ENCODE measurements around the gene MCRIP1. TPM values are rescaled to one million over a fixed set of nuclear protein-coding genes. Genes with fewer than 3 reads are reported as not detected.

MCRIP1 gene
- total and polyA plus RNA-seq, 2 of the 13 experiments (the other 11 are each of a cell fraction or from before 2014, with no cell fraction given) = 79.7 to 84.9 TPM

DNA sequence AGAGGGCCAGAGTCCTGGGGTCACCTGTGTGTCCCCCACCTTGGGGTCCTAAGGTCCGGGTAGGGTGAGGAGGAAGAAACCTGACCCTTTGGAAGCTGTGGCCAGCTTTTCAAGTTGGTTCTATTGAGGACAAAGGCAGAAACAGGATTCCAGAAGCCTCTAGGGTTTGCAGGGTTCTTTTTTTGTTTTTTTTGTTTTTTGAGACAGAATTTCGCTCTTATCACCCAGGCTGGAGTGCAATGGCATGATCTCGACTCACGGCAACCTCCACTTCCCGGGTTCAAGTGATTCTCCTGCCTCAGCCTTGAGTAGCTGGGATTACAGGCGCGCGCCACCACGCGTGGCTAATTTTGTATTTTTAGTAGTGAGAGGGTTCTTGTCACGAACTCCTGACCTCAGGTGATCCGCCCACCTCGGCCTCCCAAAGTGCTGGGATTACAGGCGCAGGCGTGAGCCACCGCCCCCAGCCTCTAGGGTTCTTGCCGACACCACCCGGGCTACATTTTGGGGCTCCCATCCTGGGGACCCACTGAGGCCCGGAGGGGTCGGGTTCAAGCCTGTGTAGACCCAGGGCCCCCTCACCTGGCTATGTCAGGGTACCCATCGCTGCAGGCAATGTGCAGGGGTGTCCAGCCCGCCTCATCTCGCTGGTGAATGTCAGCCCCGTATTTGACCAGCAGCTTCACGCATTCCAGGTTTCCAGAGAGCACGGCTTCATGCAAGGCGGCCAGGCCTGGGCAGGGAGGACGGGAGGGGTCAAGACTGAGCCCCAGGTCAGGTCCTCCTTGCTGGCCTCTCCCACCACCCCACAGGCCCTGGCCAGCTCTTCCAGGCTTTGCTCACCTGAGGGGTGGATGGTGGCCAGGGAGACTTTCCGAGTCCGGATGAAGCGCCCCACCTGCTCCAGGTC is 1.1 kb upstream of the MCRIP1 start (continued):
- 0 out of 2 replicates have a peak, but pooled peaks have one; percentile 8 for TF ChIP-seq ZXDC (CRISPR knock-in tag; IDR thresholded peaks at IDR 0.05)
- TF ChIP-seq ZNF746 (CRISPR knock-in tag; IDR thresholded peaks at IDR 0.05) = no peak
- no peak for TF ChIP-seq HMG20A (CRISPR knock-in tag; IDR thresholded peaks at IDR 0.05; ENCODE audit: borderline replicate concordance)
- TF ChIP-seq ZNF383 (CRISPR knock-in tag; IDR thresholded peaks at IDR 0.05; ENCODE audit: borderline replicate concordance) = 0 out of 2 replicates have a peak, but pooled peaks have one; percentile 31
- TF ChIP-seq CAMTA2 (CRISPR knock-in tag; IDR thresholded peaks at IDR 0.05; ENCODE audit: borderline replicate concordance) = peak; percentile 25; the same call in 1 of the 2 replicates
- no peak for TF ChIP-seq ZFP62 (CRISPR knock-in tag; IDR thresholded peaks at IDR 0.05)
- peak; percentile 27; the same call in 1 of the 2 replicates for TF ChIP-seq RBFOX2 (IDR thresholded peaks at IDR 0.05; ENCODE audit: low read depth, low read length)
- TF ChIP-seq ZNF451 (CRISPR knock-in tag; IDR thresholded peaks at IDR 0.05) = no peak
- 0 out of 2 replicates have a peak, but pooled peaks have one; percentile 4 for TF ChIP-seq ZSCAN31 (CRISPR knock-in tag; IDR thresholded peaks at IDR 0.05; ENCODE audit: low read depth)
- TF ChIP-seq CBX1 (IDR thresholded peaks at IDR 0.05; ENCODE audit: low read depth) = no peak
- TF ChIP-seq, protein P1, sequence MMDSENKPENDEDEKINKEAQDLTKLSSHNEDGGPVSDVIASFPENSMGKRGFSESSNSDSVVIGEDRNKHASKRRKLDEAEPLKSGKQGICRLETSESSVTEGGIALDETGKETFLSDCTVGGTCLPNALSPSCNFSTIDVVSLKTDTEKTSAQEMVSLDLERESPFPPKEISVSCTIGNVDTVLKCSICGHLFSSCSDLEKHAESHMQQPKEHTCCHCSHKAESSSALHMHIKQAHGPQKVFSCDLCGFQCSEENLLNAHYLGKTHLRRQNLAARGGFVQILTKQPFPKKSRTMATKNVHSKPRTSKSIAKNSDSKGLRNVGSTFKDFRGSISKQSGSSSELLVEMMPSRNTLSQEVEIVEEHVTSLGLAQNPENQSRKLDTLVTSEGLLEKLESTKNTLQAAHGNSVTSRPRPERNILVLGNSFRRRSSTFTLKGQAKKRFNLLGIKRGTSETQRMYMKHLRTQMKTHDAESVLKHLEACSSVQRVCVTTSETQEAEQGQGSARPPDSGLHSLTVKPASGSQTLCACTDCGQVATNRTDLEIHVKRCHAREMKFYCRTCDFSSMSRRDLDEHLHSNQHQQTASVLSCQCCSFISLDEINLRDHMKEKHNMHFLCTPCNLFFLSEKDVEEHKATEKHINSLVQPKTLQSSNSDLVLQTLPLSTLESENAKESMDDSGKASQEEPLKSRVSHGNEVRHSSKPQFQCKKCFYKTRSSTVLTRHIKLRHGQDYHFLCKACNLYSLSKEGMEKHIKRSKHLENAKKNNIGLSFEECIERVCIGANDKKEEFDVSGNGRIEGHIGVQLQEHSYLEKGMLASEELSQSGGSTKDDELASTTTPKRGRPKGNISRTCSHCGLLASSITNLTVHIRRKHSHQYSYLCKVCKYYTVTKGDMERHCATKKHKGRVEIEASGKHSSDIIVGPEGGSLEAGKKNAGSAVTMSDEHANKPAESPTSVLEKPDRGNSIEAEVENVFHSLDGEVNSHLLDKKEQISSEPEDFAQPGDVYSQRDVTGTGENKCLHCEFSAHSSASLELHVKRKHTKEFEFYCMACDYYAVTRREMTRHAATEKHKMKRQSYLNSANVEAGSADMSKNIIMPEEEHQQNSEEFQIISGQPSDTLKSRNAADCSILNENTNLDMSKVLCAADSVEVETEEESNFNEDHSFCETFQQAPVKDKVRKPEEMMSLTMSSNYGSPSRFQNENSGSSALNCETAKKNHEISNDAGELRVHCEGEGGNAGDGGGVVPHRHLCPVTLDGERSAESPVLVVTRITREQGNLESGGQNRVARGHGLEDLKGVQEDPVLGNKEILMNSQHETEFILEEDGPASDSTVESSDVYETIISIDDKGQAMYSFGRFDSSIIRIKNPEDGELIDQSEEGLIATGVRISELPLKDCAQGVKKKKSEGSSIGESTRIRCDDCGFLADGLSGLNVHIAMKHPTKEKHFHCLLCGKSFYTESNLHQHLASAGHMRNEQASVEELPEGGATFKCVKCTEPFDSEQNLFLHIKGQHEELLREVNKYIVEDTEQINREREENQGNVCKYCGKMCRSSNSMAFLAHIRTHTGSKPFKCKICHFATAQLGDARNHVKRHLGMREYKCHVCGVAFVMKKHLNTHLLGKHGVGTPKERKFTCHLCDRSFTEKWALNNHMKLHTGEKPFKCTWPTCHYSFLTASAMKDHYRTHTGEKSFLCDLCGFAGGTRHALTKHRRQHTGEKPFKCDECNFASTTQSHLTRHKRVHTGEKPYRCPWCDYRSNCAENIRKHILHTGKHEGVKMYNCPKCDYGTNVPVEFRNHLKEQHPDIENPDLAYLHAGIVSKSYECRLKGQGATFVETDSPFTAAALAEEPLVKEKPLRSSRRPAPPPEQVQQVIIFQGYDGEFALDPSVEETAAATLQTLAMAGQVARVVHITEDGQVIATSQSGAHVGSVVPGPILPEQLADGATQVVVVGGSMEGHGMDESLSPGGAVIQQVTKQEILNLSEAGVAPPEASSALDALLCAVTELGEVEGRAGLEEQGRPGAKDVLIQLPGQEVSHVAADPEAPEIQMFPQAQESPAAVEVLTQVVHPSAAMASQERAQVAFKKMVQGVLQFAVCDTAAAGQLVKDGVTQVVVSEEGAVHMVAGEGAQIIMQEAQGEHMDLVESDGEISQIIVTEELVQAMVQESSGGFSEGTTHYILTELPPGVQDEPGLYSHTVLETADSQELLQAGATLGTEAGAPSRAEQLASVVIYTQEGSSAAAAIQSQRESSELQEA (CRISPR knock-in tag; IDR thresholded peaks at IDR 0.05; ENCODE audit: not compliant biosample characterization) = no peak
- TF ChIP-seq ZNF780A (CRISPR knock-in tag; IDR thresholded peaks at IDR 0.05) = no peak
- no peak for TF ChIP-seq ZNF839 (CRISPR knock-in tag; IDR thresholded peaks at IDR 0.05; ENCODE audit: borderline replicate concordance)
